Astrocyte of the cerebellum (primary cell): ENCODE results near the gene ACHE.
"Not testable (repeated sequence)": the region's sequence is repeated elsewhere in the genome, so short reads cannot be mapped to it uniquely, and the experiment has no call there.

Source experiments
- DNase-seq: peaks from one replicate; pipeline ENCODE4 v3.0.0-alpha.2; 2011; ENCODE audit warnings: low read depth
- H3K4me3 ChIP-seq: 2 replicates; pipeline ENCODE4 v1.5.1; 2011; ENCODE audit warnings: mild to moderate bottlenecking, low read depth, low read length, moderate library complexity
- CTCF ChIP-seq: IDR thresholded peaks from 2 replicates; pipeline ENCODE4 v1.5.1; 2012; ENCODE audit warnings: low read length, low read depth, moderate library complexity, mild to moderate bottlenecking; ENCODE audit errors: missing control alignments
- in situ Hi-C: cut with HindIII; loops from 2 replicates; pipeline ENCODE4 v1.10.0; 2017; ENCODE audit warnings: low sequenced_read_pairs

The ACHE gene

DNA sequence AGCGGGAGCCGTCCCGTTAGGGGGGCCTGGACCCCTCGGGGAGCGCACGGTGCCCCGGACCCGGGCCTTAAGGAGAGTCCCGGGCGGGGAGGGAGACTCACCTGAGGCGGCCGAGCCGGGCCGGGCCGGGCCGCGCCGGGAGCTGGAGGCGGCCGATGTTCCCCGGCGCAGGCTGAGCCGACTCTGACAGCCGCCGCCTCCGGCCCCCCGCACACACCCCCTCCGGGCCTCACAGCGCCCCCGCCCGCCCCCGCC, at the start of gene ACHE:
Gene ACHE, minus strand, starts transcription at position 188 of the 255 bp plus-strand sequence. CDS start 1,656 bp downstream, outside the sequence.
- in situ Hi-C loops = no loop called here
- H3K4me3 ChIP-seq = peak within 1 kb of the TSS; percentile 38
- TF ChIP-seq CTCF = no peak
- DNase-seq = no peak

DNA sequence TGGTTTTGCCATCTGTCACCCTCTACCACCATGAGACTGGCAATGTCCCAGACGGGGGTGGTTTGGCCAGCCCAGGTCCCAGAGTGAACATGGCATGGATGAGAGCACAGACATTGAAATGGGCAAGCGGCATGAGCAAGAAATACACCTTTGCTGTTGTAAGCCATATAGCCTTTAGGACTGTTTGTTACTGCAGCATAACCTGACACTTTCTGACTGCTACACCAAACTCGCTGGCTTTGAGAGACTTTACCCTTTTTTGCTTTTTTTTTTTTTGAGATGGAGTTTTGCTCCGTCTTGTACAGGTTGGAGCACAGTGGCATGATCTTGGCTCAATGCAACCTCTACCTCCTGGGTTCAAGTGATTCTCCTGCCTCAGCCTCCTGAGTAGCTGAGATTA, 48.5 kb upstream of the ACHE start:
- H3K4me3 ChIP-seq = no peak overlapping the region
- in situ Hi-C loops = loop anchor here (10.0 kb wide), 1 partner anchor 59 kb away; the partner anchor contains the start of gene UFSP1
- DNase-seq = no peak
- no peak for TF ChIP-seq CTCF

DNA sequence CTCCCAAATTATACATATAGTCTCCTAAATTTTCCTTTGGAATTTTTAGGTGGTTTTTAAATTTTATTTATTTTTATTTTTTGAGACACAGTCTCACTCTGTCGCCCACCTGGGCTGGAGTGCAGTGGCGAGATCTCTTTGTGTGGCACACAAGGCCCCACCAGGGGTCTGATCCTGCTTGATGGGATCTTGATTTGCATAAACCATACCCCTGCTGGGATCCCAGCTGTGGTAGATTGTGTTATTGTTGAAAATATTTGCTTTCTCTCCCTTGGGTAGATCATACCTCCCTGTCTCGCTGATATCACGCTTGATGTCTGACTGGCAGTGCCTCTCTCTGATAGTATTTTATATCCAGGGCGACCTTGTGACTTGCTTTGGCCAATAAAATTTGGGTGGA, 48.0 kb upstream of the ACHE start:
- no peak for TF ChIP-seq CTCF
- H3K4me3 ChIP-seq = no peak overlapping the region
- in situ Hi-C loops = loop anchor here (10.0 kb wide), 1 partner anchor 59 kb away; the partner anchor contains the start of gene UFSP1

DNA sequence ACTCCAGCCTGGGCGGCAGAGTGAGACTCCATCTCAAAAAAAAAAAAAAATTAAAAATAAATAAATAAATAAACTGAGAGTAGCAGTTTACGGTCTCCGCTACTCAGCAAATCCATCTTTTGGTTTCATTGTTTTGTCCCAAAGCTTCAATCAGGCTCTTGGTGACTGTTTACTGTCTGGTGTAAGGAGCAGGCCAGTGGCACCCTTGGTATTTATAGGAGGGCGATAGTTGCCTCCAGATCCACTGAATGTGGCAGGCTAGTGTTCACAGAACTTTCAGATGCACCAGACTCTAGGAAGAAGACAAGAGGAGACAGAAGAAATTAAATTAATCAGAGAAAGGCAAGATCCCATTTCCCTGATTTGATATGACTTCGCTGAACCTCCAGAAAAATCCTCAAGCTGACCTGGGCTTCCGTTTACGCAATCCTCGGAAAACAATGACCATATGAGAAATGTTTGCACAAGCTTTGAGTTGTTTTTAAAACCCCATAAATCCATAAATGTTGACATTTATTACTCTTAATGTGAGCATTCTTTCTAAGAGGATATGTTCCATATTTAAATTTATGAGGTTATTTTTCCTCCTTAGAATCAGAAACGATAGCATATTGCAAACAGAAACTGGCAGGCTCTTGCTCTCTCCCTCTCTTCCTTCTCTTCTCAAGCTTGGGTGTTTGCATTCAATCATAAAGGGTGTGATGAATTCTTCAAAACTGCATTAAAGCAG, 46.5 kb upstream of the ACHE start:
- no peak overlapping the region for H3K4me3 ChIP-seq
- no peak for TF ChIP-seq CTCF
- no peak for DNase-seq
- in situ Hi-C loops = loop anchor here (10.0 kb wide), 1 partner anchor 57 kb away; the partner anchor contains the start of gene UFSP1

More for the DNA sequence above, 48.0 kb upstream of the ACHE start:
- no peak for DNase-seq

DNA sequence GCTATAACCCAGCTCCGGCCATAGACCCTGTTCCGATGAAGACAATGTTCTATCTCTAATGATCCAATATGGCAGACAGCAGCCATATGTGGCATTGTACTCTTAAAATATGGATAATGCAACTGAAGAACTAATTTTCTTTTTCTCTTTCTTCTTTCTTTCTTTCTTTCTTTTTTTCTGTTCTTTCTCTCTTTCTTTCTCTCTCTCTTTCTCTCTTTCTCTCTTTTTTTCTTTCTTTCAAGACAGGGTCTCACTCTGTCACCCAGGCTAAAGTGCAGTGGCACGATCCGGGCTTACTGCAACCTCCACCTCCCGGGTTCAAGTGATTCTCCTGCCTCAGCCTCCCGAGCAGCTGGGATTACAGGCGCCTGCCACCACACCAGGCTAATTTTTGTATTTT, 40.5 kb upstream of the ACHE start:
- in situ Hi-C loops, DNase-seq, H3K4me3 ChIP-seq: not testable (repeated sequence)

- DNase-seq, in situ Hi-C loops: not testable (repeated sequence)
Observed at GRCh38 chr7:100935381-100935780, 39.7 kb upstream of the ACHE start.

DNA sequence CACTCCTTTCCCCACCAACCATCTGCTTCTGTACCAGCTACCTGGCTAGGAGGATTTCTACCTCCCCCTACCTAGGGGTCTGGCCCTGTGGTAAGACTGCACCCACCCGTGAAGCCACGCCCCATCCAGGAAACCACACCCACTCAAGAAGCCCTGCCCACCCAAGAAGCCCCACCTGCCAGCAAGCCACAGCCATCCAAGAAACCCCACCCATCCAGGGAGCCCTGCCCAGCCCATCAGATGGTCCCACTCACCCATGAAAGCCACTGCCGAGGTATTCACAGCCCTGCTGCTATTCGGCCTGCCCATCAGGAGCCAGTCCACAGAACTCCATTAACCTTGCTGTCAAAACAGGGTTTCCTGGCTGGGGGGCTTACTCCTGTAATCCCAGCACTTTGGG, 38.0 kb upstream of the ACHE start:
- in situ Hi-C loops = no loop called here
- H3K4me3 ChIP-seq = no peak overlapping the region
- TF ChIP-seq CTCF = no peak
- no peak for DNase-seq

More at GRCh38 chr7:100935381-100935780, 39.7 kb upstream of the ACHE start:
- not testable (repeated sequence) for H3K4me3 ChIP-seq

GRCh38 chr7:100929808-100930174, 34.1 kb upstream of the ACHE start:
- in situ Hi-C loops = no loop called here
- TF ChIP-seq CTCF = no peak
- H3K4me3 ChIP-seq = no peak overlapping the region
- no peak for DNase-seq

DNA sequence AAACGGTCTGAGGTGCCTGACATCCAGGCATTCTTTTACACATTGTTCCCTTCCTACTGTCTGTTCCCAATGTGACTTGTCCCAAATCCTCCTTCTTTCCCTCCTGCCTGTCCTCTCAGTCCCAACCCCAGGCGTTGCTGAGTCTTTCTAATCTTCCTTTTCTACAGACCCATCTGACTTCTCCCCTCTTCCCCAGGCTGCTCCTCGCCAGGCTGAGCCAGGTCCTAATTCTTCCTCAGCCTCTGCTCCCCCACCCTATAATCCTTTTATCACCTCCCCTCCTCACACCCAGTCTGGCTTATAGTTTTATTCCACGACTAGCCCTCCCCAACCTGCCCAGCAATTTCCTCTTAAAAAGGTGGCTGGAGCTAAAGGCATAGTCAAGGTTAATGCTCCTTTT, 27.9 kb upstream of the ACHE start:
- DNase-seq, in situ Hi-C loops, H3K4me3 ChIP-seq: not testable (repeated sequence)
